ENCODE measurements around the gene SV2B. TPM values are rescaled to one million over a fixed set of nuclear protein-coding genes. Genes with fewer than 3 reads are reported as not detected.
A peak's percentile ranks its signal among the peaks of the same experiment; 100 is the strongest.

The SV2B gene
- total RNA-seq, 2 donors from 2014 or later, result 0.17 to 1.1 TPM

- no peak for DNase-seq
- Histone ChIP-seq H3K4me3 (no peak overlapping the region), H3K9me3 (no peaks in the 10 kb centered on the region), H3K9ac (ENCODE audit: low read depth in 2 of 2, low read length in 2 of 2) (no peak overlapping the region), H3K27ac (no peak overlapping the region), H3K4me1 (no peaks in the 10 kb centered on the region), H3K36me3 (no peaks in the 10 kb centered on the region), H3K27me3 (no peaks in the 10 kb centered on the region)
- no peak for TF ChIP-seq CTCF (IDR thresholded peaks at IDR 0.05)
- intact Hi-C loops (cut with DNase I), result no loop called here
Measured at GRCh38 chr15:91264651-91265351, 164.7 kb downstream of the SV2B start.

- DNase-seq, result no peak
- Histone ChIP-seq H3K36me3 (no peaks in the 10 kb centered on the region), H3K27me3 (no peaks in the 10 kb centered on the region), H3K4me3 (no peak overlapping the region), H3K4me1 (no peaks in the 10 kb centered on the region), H3K9ac (ENCODE audit: low read depth in 2 of 2, low read length in 2 of 2) (no peak overlapping the region), H3K27ac (no peak overlapping the region), H3K9me3 (no peaks in the 10 kb centered on the region)
- intact Hi-C loops (cut with DNase I), result no loop called here
- TF ChIP-seq CTCF (IDR thresholded peaks at IDR 0.05), result no peak
Measured at GRCh38 chr15:91265416-91265940, 165.4 kb downstream of the SV2B start.

- TF ChIP-seq CTCF (IDR thresholded peaks at IDR 0.05), result no peak
- H3K27me3 ChIP-seq, result no peaks in the 10 kb centered on the region
- intact Hi-C loops (cut with DNase I), result no loop called here
- no peaks in the 10 kb centered on the region for H3K9me3 ChIP-seq
- no peaks in the 10 kb centered on the region for H3K36me3 ChIP-seq
- H3K4me3 ChIP-seq, result no peak overlapping the region
- no peak for DNase-seq
- H3K27ac ChIP-seq, result no peak overlapping the region
- no peaks in the 10 kb centered on the region for H3K4me1 ChIP-seq
- no peak overlapping the region for H3K9ac ChIP-seq (ENCODE audit: low read depth in 2 of 2, low read length in 2 of 2)
Measured at GRCh38 chr15:91268510-91268909, 168.5 kb downstream of the SV2B start.

GRCh38 chr15:91270747-91271146 is 170.7 kb downstream of the SV2B start:
- Histone ChIP-seq H3K9me3 (no peaks in the 10 kb centered on the region), H3K9ac (ENCODE audit: low read depth in 2 of 2, low read length in 2 of 2) (no peak overlapping the region), H3K36me3 (no peaks in the 10 kb centered on the region), H3K27ac (no peak overlapping the region), H3K4me1 (no peaks in the 10 kb centered on the region), H3K27me3 (no peaks in the 10 kb centered on the region), H3K4me3 (no peak overlapping the region)
- no peak for TF ChIP-seq CTCF (IDR thresholded peaks at IDR 0.05)
- intact Hi-C loops (cut with DNase I), result loop anchor here (2.0 to 10.0 kb wide), 2 partner anchors 214 to 316 kb away; partner anchors contain the start of gene RCCD1
- no peak for DNase-seq

- Histone ChIP-seq H3K36me3 (no peaks in the 10 kb centered on the region), H3K27ac (no peak overlapping the region), H3K4me3 (no peak overlapping the region), H3K4me1 (no peaks in the 10 kb centered on the region), H3K27me3 (no peaks in the 10 kb centered on the region), H3K9me3 (no peaks in the 10 kb centered on the region), H3K9ac (ENCODE audit: low read depth in 2 of 2, low read length in 2 of 2) (no peak overlapping the region)
- TF ChIP-seq CTCF (IDR thresholded peaks at IDR 0.05), result peak; percentile 61
- intact Hi-C loops (cut with DNase I), result loop anchor here (2.0 to 10.0 kb wide), 2 partner anchors 215 to 317 kb away; partner anchors contain the start of gene RCCD1
- peak; percentile 58 for DNase-seq
Measured at GRCh38 chr15:91271565-91272153, 171.6 kb downstream of the SV2B start.
